H9 (cell line): Measurements from ENCODE around the gene NHSL2. TPM values are rescaled to one million over a fixed set of nuclear protein-coding genes. Genes with fewer than 3 reads are reported as not detected.

ENCODE experiments used
- DNase-seq: peaks from one replicate; pipeline ENCODE4 v3.0.0-alpha.2; 2017
- H2AFZ ChIP-seq: one replicate; pipeline ENCODE4 v1.6.1; 2013; ENCODE audit warnings: mild to moderate bottlenecking, low read length, control low read depth, moderate library complexity
- H2AK5ac ChIP-seq: 2 replicates; pipeline ENCODE4 v1.6.1; 2013; ENCODE audit warnings: low read length, control low read depth, mixed read lengths; ENCODE audit not compliant: insufficient read length
- H2BK120ac ChIP-seq: one replicate; pipeline ENCODE4 v1.6.1; 2013; ENCODE audit warnings: low read depth, mild to moderate bottlenecking, low read length, control low read depth, inconsistent platforms; ENCODE audit not compliant: poor library complexity, severe bottlenecking
- H2BK12ac ChIP-seq: 2 replicates; pipeline ENCODE4 v1.6.1; 2013; ENCODE audit warnings: low read length, control low read depth, mixed read lengths, low read depth; ENCODE audit not compliant: insufficient read length
- H2BK15ac ChIP-seq: 2 replicates; pipeline ENCODE4 v1.6.1; 2013; ENCODE audit warnings: low read depth, low read length, control low read depth
- H2BK20ac ChIP-seq: one replicate; pipeline ENCODE4 v1.6.1; 2013; ENCODE audit warnings: low read depth, mild to moderate bottlenecking, low read length, control low read depth, inconsistent platforms; ENCODE audit not compliant: poor library complexity, severe bottlenecking
- H2BK5ac ChIP-seq: 2 replicates; pipeline ENCODE4 v1.6.1; 2013; ENCODE audit warnings: low read length, control low read depth, mixed read lengths; ENCODE audit not compliant: insufficient read length
- H3K14ac ChIP-seq: 2 replicates; pipeline ENCODE4 v1.6.1; 2013; ENCODE audit warnings: low read length, control low read depth; ENCODE audit not compliant: insufficient read depth
- H3K18ac ChIP-seq: 2 replicates; pipeline ENCODE4 v1.6.1; 2013; ENCODE audit warnings: low read depth, mild to moderate bottlenecking, mixed read lengths, low read length, control low read depth; ENCODE audit not compliant: insufficient read length
- H3K23ac ChIP-seq: 2 replicates; pipeline ENCODE4 v1.6.1; 2013; ENCODE audit warnings: low read length, control low read depth, mixed read lengths, low read depth; ENCODE audit not compliant: insufficient read length
- H3K23me2 ChIP-seq: 2 replicates; pipeline ENCODE4 v1.6.1; 2013; ENCODE audit warnings: low read depth, mild to moderate bottlenecking, mixed read lengths, low read length, control low read depth; ENCODE audit not compliant: insufficient read length, poor library complexity, severe bottlenecking
- H3K27ac ChIP-seq: 2 replicates; pipeline ENCODE4 v1.5.1; 2013; ENCODE audit warnings: low read length, control low read depth, mixed read lengths, low read depth; ENCODE audit not compliant: insufficient read length
- H3K27me3 ChIP-seq: 2 replicates; pipeline ENCODE4 v1.6.1; 2013; ENCODE audit warnings: low read length, control low read depth, inconsistent platforms; ENCODE audit not compliant: insufficient read depth
- H3K4ac ChIP-seq: 2 replicates; pipeline ENCODE4 v1.6.1; 2013; ENCODE audit warnings: low read depth, mild to moderate bottlenecking, control low read depth, inconsistent platforms, low read length, moderate library complexity
- H3K4me1 ChIP-seq: 2 replicates; pipeline ENCODE4 v1.6.1; 2013; ENCODE audit warnings: low read length, control low read depth, inconsistent platforms; ENCODE audit not compliant: insufficient read depth
- H3K4me2 ChIP-seq: 2 replicates; pipeline ENCODE4 v1.6.1; 2013; ENCODE audit warnings: low read length, control low read depth, mixed read lengths; ENCODE audit not compliant: insufficient read length, insufficient read depth
- H3K56ac ChIP-seq: 2 replicates; pipeline ENCODE4 v1.6.1; 2013; ENCODE audit warnings: low read depth, mild to moderate bottlenecking, mixed read lengths, low read length, control low read depth; ENCODE audit not compliant: insufficient read length
- H3K79me1 ChIP-seq: 2 replicates; pipeline ENCODE4 v1.6.1; 2013; ENCODE audit warnings: low read depth, mild to moderate bottlenecking, moderate library complexity, low read length, control low read depth, inconsistent platforms; ENCODE audit not compliant: insufficient read depth, poor library complexity, severe bottlenecking
- H3K79me2 ChIP-seq: 2 replicates; pipeline ENCODE4 v1.6.1; 2013; ENCODE audit warnings: low read length, control low read depth, inconsistent platforms; ENCODE audit not compliant: insufficient read depth
- H3K9ac ChIP-seq: 2 replicates; pipeline ENCODE4 v1.6.1; 2013; ENCODE audit warnings: low read length, control low read depth, mixed read lengths; ENCODE audit not compliant: insufficient read length; ENCODE audit errors: extremely low read depth
- H3K9me3 ChIP-seq: one replicate; pipeline ENCODE4 v1.6.1; 2013; ENCODE audit warnings: low read depth, low read length, inconsistent platforms; ENCODE audit not compliant: control insufficient read depth
- H3T11ph ChIP-seq: one replicate; pipeline ENCODE4 v1.6.1; 2013; ENCODE audit warnings: mild to moderate bottlenecking, low read length, control low read depth, inconsistent platforms
- H4K20me1 ChIP-seq: one replicate; pipeline ENCODE4 v1.6.1; 2013; ENCODE audit not compliant: control insufficient read depth, insufficient read length, insufficient read depth
- H4K5ac ChIP-seq: 2 replicates; pipeline ENCODE4 v1.6.1; 2013; ENCODE audit warnings: low read depth, mild to moderate bottlenecking, mixed read lengths, low read length, control low read depth; ENCODE audit not compliant: insufficient read length
- H4K8ac ChIP-seq: replicated peaks from 2 replicates; pipeline ENCODE4 v1.6.1; 2013; ENCODE audit warnings: low read length, control low read depth, mixed read lengths, low read depth; ENCODE audit not compliant: insufficient read length
- H4K91ac ChIP-seq: 2 replicates; pipeline ENCODE4 v1.6.1; 2013; ENCODE audit warnings: low read depth, mild to moderate bottlenecking, moderate library complexity, mixed read lengths, low read length, control low read depth; ENCODE audit not compliant: insufficient read length
- H3K27ac Mint-ChIP-seq, 3 experiments: 2 replicates in 2 of 3; 3 replicates in 1 of 3; pipeline ENCODE4 v1.8.0; 2020 to 2021; ENCODE audit warnings: mixed read lengths in 3 of 3, mild to moderate bottlenecking in 1 of 3, moderate library complexity in 1 of 3
- H3K27me3 Mint-ChIP-seq: 2 replicates; pipeline ENCODE4 v1.8.0; 2021; ENCODE audit warnings: low read depth, mild to moderate bottlenecking, moderate library complexity, mixed read lengths
- H3K36me3 Mint-ChIP-seq, 3 experiments: 2 replicates in 2 of 3; 3 replicates in 1 of 3; pipeline ENCODE4 v1.8.0; 2020 to 2021; ENCODE audit warnings: low read depth in 3 of 3, mixed read lengths in 3 of 3; ENCODE audit not compliant: insufficient read depth in 1 of 3
- H3K4me1 Mint-ChIP-seq, 2 experiments: 2 replicates each; pipeline ENCODE4 v1.8.0; 2020; ENCODE audit warnings: mixed read lengths in 2 of 2
- H3K4me3 Mint-ChIP-seq, 2 experiments: 2 replicates in 1 of 2; 3 replicates in 1 of 2; pipeline ENCODE4 v1.8.0; 2020 to 2021; ENCODE audit warnings: mild to moderate bottlenecking in 2 of 2, mixed read lengths in 2 of 2, moderate library complexity in 1 of 2
- H3K9me3 Mint-ChIP-seq, 2 experiments: 2 replicates in 1 of 2; 3 replicates in 1 of 2; pipeline ENCODE4 v1.8.0; 2020; ENCODE audit warnings: mild to moderate bottlenecking in 2 of 2, mixed read lengths in 2 of 2, moderate library complexity in 1 of 2
- WGBS: extraction: QIAGEN DNeasy Blood & Tissue Kit; methylation state at CpG from one replicate; pipeline ENCODE4 v1.1.7; 2013; ENCODE audit warnings: missing lambda C conversion rate, low lambda C conversion rate, mixed read lengths; ENCODE audit not compliant: insufficient read length; ENCODE audit errors: extremely low coverage; 5-methylcytosine and 5-hydroxymethylcytosine counted together
- total RNA-seq: library from RNA; stranded (reverse); gene quantifications from 2 replicates; pipeline ENCODE4 v1.2.1, GENCODE V29; 2021
- TF ChIP-seq, protein P1 (sequence below): fragments of 200-600 bp; sonication (generic); conservative IDR thresholded peaks from 3 replicates; pipeline ENCODE4 v1.8.0; 2021; ENCODE audit warnings: antibody characterized with exemption, mild to moderate bottlenecking

NHSL2 gene
- total RNA-seq, 1 experiment from 2014 or later, result 6.4 TPM

DNA sequence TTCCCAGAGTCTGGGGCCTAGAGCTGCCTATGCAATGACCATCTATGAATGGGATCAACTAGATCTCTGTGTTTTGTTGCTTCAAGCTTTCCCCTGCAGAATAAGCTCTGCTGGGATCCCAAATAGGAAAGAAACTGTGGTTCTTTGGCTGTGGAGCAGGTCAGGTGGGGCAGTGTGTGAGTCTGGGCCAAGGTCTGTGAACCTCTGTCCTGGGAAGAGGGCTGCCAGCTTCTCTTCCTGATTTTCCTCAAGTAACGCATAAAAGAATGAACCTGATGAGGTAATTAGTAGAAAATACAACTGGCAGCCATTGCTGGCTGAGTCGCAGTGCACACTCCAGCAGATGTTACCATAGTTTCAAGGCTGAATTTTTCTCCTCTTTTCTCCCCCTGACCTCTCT lies 266.3 kb downstream of the NHSL2 start:
- no peak overlapping the region for H2BK120ac ChIP-seq
- Mint-ChIP-seq H3K4me1 (peaks cover 0 to 5% of the 10 kb centered on the region in 2 experiments; a peak in 1 of 4 replicates), H3K36me3 (peaks cover 0 to 3% (median 2%) of the 10 kb centered on the region in 3 experiments; a peak in 2 of 7 replicates), H3K9me3 (peaks cover 40 to 50% of the 10 kb centered on the region in 2 experiments), H3K4me3 (no peak overlapping the region), H3K27ac (no peak overlapping the region), H3K27me3 (peaks cover 16% of the 10 kb centered on the region)
- no peak overlapping the region for H3K56ac ChIP-seq
- no peak overlapping the region for H2BK5ac ChIP-seq
- H3T11ph ChIP-seq, result no peak overlapping the region
- H2BK12ac ChIP-seq, result no peak overlapping the region
- no peaks in the 10 kb centered on the region for H3K79me1 ChIP-seq
- peaks cover 23% of the 10 kb centered on the region for H3K9me3 ChIP-seq
- H2AFZ ChIP-seq, result no peak overlapping the region
- H3K23ac ChIP-seq, result no peak overlapping the region
- no peak overlapping the region for H3K4ac ChIP-seq
- H3K79me2 ChIP-seq, result no peaks in the 10 kb centered on the region; the same call in 1 of the 2 replicates
- DNase-seq, result no peak
- no peak overlapping the region for H4K8ac ChIP-seq
- no peaks in the 10 kb centered on the region for H3K27me3 ChIP-seq
- H4K20me1 ChIP-seq, result peaks cover 1% of the 10 kb centered on the region
- no peak overlapping the region for H2BK20ac ChIP-seq
- H3K4me1 ChIP-seq, result no peaks in the 10 kb centered on the region
- no peak overlapping the region for H3K4me2 ChIP-seq
- no CpG with 5 or more reads among the region's 2 CpGs for WGBS
- TF ChIP-seq, protein P1, sequence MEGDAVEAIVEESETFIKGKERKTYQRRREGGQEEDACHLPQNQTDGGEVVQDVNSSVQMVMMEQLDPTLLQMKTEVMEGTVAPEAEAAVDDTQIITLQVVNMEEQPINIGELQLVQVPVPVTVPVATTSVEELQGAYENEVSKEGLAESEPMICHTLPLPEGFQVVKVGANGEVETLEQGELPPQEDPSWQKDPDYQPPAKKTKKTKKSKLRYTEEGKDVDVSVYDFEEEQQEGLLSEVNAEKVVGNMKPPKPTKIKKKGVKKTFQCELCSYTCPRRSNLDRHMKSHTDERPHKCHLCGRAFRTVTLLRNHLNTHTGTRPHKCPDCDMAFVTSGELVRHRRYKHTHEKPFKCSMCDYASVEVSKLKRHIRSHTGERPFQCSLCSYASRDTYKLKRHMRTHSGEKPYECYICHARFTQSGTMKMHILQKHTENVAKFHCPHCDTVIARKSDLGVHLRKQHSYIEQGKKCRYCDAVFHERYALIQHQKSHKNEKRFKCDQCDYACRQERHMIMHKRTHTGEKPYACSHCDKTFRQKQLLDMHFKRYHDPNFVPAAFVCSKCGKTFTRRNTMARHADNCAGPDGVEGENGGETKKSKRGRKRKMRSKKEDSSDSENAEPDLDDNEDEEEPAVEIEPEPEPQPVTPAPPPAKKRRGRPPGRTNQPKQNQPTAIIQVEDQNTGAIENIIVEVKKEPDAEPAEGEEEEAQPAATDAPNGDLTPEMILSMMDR, result no peak
- H2BK15ac ChIP-seq, result no peak overlapping the region
- H4K91ac ChIP-seq, result no peak overlapping the region
- H2AK5ac ChIP-seq, result no peak overlapping the region
- H4K5ac ChIP-seq, result no peak overlapping the region
- no peak overlapping the region for H3K27ac ChIP-seq
- no peak overlapping the region for H3K14ac ChIP-seq
- no peak overlapping the region for H3K18ac ChIP-seq
- H3K23me2 ChIP-seq, result no peaks in the 10 kb centered on the region
- H3K9ac ChIP-seq, result no peak overlapping the region
